T-helper 2 cell treated with Interferon-gamma antibody and Interleukin-4, amounts not matched to agents 100 ng/mL and 5 ng/mL, for 36 hours (primary cell): ENCODE measurements around the gene PROC. TPM values are rescaled to one million over a fixed set of nuclear protein-coding genes. Genes with fewer than 3 reads are reported as not detected.

Source experiments
- intact Hi-C: fragments of 100-400 bp; cut with micrococcal nuclease; formaldehyde crosslinking; loops from one replicate; pipeline ENCODE4 v1.15.1; 2023
- total RNA-seq: library from RNA; stranded (reverse); gene quantifications from 2 replicates; pipeline ENCODE4 v1.2.3, GENCODE V29; 2022

Gene PROC
- total RNA-seq, 1 donor from 2014 or later, result not detected

DNA sequence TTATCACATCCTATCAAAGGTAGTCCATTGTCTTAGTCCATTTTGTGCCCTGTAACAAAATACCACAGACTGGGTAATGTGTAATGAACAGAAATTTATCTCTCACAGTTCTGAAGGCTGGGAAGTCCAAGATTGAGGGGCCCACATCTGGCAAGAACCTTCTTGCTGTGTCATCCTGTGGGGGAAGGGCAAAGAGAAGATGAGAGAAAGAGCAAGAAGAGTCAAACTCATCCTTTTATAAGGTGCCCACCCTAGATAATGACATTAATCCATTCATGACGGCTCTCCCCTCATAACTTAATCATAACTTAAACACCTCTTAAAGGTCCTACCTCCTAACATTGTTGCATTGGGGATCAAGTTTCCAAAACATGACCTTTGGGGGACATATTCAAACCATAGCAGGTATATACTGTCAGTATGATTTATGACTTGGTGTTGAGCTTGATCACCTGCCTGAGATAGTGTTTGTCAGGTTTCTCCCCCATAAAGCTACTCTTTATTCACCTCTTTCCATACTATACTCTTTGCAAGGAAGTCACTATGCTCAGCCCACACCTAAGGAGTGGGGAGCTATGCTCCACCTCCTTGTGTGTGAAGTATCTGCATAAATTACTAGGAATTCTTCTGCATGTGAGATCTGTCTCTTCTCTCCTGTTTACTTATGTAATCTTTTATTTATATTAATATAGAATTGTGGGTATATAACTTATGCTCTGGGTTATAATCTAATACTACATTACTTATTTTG is 25.2 kb upstream of the PROC start:
- intact Hi-C loops, result no loop called here

GRCh38 chr2:127394492-127394891 is 23.7 kb upstream of the PROC start:
- intact Hi-C loops, result no loop called here

- intact Hi-C loops, result no loop called here
Measured at GRCh38 chr2:127397568-127398238, 20.5 kb upstream of the PROC start.

DNA sequence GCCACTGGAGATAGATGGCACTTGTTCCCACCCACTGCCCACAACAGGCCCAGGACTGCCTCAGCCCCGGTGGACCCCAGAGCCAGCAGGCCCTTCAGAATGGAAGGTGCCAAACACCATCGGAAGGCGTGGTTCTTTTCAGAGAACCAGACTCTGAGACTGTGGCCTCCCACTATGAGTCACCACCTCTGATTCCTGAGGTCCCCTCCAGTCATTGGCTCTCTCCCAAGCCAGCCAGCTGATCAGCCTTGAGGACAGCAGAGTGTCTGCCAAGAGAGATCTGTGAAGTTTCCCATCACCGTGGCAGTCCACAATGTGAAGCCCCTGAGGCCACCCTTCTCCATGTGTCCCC is 20.0 kb upstream of the PROC start:
- intact Hi-C loops, result no loop called here

- intact Hi-C loops, result no loop called here
Measured at GRCh38 chr2:127400533-127400896, 17.7 kb upstream of the PROC start.

- intact Hi-C loops, result no loop called here
Measured at GRCh38 chr2:127400897-127401756, 17.1 kb upstream of the PROC start.

DNA sequence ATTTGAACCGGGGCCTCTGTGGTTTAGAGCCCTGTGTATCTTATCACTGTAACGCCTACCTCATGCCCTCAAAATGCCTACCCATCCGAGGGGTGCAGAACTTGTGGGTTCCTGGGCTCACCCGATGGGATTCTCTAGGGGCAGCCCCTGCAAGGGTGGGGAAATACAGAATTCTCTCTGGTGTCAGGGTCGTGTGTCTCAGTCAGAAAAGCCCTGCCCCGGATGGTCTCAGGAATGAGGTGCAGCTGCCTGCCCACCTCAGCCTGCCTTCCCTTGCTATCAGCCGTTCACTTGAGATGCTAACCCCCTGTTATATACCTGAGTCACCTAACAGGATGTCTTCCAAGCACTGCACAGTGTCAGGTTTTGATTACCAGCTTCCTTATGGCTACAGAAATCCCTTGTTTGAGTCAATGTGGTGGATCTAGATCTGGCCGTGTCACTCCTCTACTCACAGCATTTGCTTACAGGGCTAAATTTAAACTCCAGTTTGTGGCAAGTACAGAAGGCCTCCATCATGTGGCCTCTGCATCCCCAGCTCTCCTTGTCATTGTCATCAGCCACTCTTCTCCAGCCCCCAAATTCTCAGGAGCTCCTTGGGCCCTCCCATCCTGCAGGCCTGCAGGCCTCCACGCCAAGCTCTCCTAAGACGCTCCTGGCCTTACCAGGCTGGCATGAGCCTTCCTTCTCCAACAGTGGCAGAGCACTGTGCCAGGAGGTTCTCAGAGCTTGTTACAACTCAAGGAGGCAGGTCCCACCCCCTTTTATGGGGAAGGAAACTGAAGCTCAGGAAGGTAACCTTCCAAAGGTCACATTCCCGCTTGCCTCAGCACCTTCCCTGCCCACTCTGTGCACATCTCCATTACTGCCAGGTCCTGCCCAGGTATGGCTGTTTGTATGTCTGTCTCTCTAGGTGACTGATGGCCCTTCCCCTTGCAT is 16.2 kb upstream of the PROC start:
- intact Hi-C loops, result no loop called here

DNA sequence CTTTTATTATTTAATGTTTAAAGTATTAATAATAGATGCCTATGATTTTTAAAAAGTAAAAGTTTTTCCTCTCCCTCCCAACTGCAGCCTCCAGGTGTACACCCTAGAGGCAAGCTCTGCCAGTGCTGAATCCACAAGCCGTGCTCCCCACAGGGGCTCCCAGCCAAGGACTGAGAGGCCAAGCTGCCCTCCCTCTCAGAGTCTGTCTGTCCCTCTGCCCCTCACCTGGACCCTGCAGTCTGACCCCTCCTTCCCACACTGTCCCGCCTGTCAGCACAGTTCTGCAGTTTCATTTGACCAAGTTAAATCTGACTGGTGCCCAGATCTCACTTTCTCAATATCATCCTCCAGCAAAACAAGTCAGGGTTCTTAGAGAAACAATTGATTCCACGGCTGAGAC is 14.8 kb upstream of the PROC start:
- intact Hi-C loops, result no loop called here

GRCh38 chr2:127404466-127405254 is 13.6 kb upstream of the PROC start:
- intact Hi-C loops, result no loop called here

- intact Hi-C loops, result no loop called here
Measured at GRCh38 chr2:127405255-127405610, 13.0 kb upstream of the PROC start.

- intact Hi-C loops, result no loop called here
Measured at GRCh38 chr2:127406454-127406853, 11.8 kb upstream of the PROC start.

DNA sequence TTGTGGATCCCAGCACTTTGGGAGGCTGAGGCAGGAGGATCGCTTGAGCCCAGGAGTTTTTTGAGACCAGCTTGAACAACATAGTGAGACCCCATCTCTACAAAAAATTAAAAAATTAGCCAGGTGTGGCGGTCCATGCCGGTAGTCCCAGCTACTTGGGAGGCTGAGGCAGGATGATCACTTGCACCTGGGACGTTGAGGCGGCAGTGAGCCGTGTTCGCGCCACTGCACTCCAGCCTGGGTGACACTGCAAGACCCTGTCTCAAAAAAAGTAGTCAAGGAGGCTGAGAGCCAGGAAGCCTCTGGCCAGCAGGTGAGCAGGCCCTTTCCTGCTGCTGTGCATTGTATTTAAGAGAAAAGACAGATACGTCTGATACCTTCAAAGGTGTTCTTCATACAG is 11.1 kb upstream of the PROC start:
- intact Hi-C loops, result no loop called here

DNA sequence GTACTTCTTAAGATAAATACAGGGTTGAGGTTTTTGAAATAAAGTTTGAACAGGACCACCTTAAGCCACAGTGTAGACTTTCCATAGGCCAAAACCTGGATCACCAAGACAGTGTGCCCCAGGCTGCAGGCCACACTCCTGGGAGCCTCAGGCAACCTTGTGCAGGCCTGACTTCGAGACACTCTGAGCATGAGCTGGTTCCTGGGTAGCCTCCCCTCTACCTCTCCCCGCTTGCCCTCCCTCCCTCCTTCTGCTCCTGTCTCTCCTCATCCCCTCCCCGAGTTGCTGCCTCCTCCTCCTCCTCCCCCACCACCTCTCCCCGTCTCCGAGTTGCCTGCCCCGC is 10.6 kb upstream of the PROC start:
- intact Hi-C loops, result no loop called here

DNA sequence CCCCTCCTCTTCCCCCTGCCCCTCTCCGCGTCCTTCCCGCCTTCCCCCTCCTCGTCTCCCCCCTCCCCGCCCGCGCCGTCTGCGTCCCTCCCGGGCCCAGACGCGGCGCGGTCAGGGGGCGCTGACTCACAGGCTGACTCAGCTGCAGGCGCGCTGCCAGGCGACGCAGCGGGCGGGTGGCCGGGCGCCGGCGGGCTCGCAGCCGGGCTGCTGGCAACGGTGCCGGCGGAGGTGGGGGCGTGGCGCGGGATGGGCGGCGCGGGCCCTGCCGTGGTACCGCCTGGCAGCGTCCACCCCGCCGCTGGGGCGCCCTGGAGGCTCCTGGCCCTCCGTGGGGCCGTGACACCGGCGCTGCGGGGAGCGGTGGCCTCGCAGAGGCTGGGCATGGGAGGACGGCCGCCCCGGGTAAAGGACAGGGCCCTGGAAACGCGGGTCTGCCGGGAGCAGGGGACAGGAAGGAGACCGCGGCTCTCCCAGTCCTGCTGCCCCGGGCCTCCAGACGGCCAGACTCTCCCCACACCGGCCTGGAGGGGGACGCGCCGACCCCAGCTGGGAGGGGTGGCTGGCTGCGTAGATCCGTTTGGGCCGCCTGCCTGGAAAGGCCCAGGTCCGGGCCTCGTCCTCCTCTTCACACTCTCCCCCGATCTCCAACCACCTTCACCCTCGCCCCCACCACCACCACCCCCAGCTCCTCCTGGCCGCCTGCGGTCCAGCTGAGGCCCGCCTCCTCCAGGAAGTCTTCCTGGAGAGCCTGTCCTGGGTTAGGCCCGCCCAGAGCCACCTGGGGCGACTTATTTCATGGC is 10.0 kb upstream of the PROC start:
- intact Hi-C loops, result no loop called here

- intact Hi-C loops, result no loop called here
Measured at GRCh38 chr2:127408807-127409099, 9.5 kb upstream of the PROC start.

DNA sequence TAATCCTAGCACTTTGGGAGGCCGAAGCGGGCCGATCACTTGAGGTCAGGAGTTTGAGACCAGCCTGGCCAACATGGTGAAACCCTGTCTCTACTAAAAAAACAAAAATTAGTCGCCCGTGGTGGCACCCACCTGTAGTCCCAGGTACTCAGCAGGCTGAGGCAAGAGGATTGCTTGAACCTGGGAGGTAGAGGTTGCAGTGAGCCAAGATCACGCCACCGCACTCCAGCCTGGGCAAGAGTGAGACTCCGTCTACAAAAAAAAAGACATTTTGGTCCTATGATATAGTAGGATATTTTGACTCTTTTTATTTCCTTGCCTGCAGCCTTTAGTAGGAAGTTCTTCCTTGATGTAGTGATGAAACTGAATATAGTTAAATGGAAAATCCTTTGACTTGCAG is 8.5 kb upstream of the PROC start:
- intact Hi-C loops, result loop anchor here (1.0 to 10.0 kb wide), 3 partner anchors 22 to 85 kb away; partner anchors contain the start of gene MAP3K2

- intact Hi-C loops, result loop anchor here (1.0 to 10.0 kb wide), 3 partner anchors 24 to 86 kb away; partner anchors contain the start of gene MAP3K2
Measured at GRCh38 chr2:127410871-127411652, 7.2 kb upstream of the PROC start.

- intact Hi-C loops, result loop anchor here (2.0 to 10.0 kb wide), 2 partner anchors 67 to 87 kb away; no protein-coding TSS in a partner anchor
Measured at GRCh38 chr2:127411653-127412369, 6.4 kb upstream of the PROC start.
